ENCODE measurements around the gene PLA2G4A. TPM values are rescaled to one million over a fixed set of nuclear protein-coding genes. Genes with fewer than 3 reads are reported as not detected.

PLA2G4A gene
- total RNA-seq, 1 experiment from 2014 or later, result 0.39 TPM

- H3K23ac ChIP-seq (ENCODE audit: insufficient read length, low read depth, low read length), result no peak overlapping the region
- H3K9me3 ChIP-seq (ENCODE audit: control insufficient read depth, low read depth, low read length), result no peaks in the 10 kb centered on the region
- H2BK15ac ChIP-seq (ENCODE audit: low read depth, low read length), result no peak overlapping the region
- H3K79me2 ChIP-seq (ENCODE audit: insufficient read depth, low read length), result no peaks in the 10 kb centered on the region
- Mint-ChIP-seq H3K4me1 (no peaks in the 10 kb centered on the region), H3K4me3 (no peak overlapping the region), H3K27ac (no peak overlapping the region), H3K36me3 (ENCODE audit: insufficient read depth in 1 of 3, low read depth in 3 of 3) (no peaks in the 10 kb centered on the region), H3K27me3 (ENCODE audit: low read depth) (no peaks in the 10 kb centered on the region), H3K9me3 (no peaks in the 10 kb centered on the region)
- no peaks in the 10 kb centered on the region for H3K27me3 ChIP-seq (ENCODE audit: insufficient read depth, low read length)
- no peak overlapping the region for H3K56ac ChIP-seq (ENCODE audit: insufficient read length, low read depth, low read length)
- no peak overlapping the region for H3K14ac ChIP-seq (ENCODE audit: insufficient read depth, low read length)
- no peak overlapping the region for H4K5ac ChIP-seq (ENCODE audit: insufficient read length, low read depth, low read length)
- DNase-seq, result no peak
- H3T11ph ChIP-seq (ENCODE audit: low read length), result no peak overlapping the region
- no peaks in the 10 kb centered on the region for H3K23me2 ChIP-seq (ENCODE audit: insufficient read length, low read depth, low read length, poor library complexity, severe bottlenecking)
- no peaks in the 10 kb centered on the region for H4K20me1 ChIP-seq (ENCODE audit: control insufficient read depth, insufficient read depth, insufficient read length)
- H2AK5ac ChIP-seq (ENCODE audit: insufficient read length, low read length), result no peak overlapping the region
- H3K4ac ChIP-seq (ENCODE audit: low read depth, low read length), result no peak overlapping the region
- no peak overlapping the region for H2BK5ac ChIP-seq (ENCODE audit: insufficient read length, low read length)
- H3K27ac ChIP-seq (ENCODE audit: insufficient read length, low read depth, low read length), result no peak overlapping the region
- H3K79me1 ChIP-seq (ENCODE audit: insufficient read depth, low read depth, low read length, poor library complexity, severe bottlenecking), result no peaks in the 10 kb centered on the region
- no peak overlapping the region for H2BK20ac ChIP-seq (ENCODE audit: low read depth, low read length, poor library complexity, severe bottlenecking)
- H4K91ac ChIP-seq (ENCODE audit: insufficient read length, low read depth, low read length), result no peak overlapping the region
- no peak overlapping the region for H2BK12ac ChIP-seq (ENCODE audit: insufficient read length, low read depth, low read length)
- H4K8ac ChIP-seq (replicated peaks; ENCODE audit: insufficient read length, low read depth, low read length), result no peak overlapping the region
- no peak overlapping the region for H2AFZ ChIP-seq (ENCODE audit: low read length)
- no peak overlapping the region for H2BK120ac ChIP-seq (ENCODE audit: low read depth, low read length, poor library complexity, severe bottlenecking)
- H3K4me1 ChIP-seq (ENCODE audit: insufficient read depth, low read length), result no peaks in the 10 kb centered on the region
- TF ChIP-seq CTCF (conservative IDR thresholded peaks at IDR 0.05), result no peak
- H3K4me2 ChIP-seq (ENCODE audit: insufficient read depth, insufficient read length, low read length), result no peak overlapping the region
- H3K9ac ChIP-seq (ENCODE audit: extremely low read depth, insufficient read length, low read length), result no peak overlapping the region
- WGBS (ENCODE audit: extremely low coverage, insufficient read length, low lambda C conversion rate), result no CpG with 5 or more reads among the region's 3 CpGs
- no peak overlapping the region for H3K18ac ChIP-seq (ENCODE audit: insufficient read length, low read depth, low read length)
These were observed 45.6 kb upstream of the PLA2G4A start for GRCh38 chr1:186783193-186783592.
